Skin epidermis (tissue), 12 donors: ENCODE measurements around the gene MCFD2.

Experiments used
- H3K27ac ChIP-seq, 21 experiments: fragments of 200-600 bp; sonication (generic) in 11 of 21; one replicate each; pipeline ENCODE4 v1.5.0; 2020; ENCODE audit warnings: mild to moderate bottlenecking in 3 of 21, inconsistent platforms in 2 of 21, moderate library complexity in 2 of 21
- H3K4me3 ChIP-seq, 7 experiments: fragments of 200-600 bp; sonication (generic) in 2 of 7; one replicate each; pipeline ENCODE4 v1.5.0; 2020; ENCODE audit warnings: inconsistent platforms in 2 of 7, mild to moderate bottlenecking in 2 of 7, moderate library complexity in 1 of 7

Gene MCFD2

GRCh38 chr2:46942143-46942526, 26.5 kb upstream of the MCFD2 start:
- Histone ChIP-seq H3K27ac (peak overlapping the region; percentile 33 to 95 (median 86)), H3K4me3 (peak overlapping the region; percentile 75 to 95 (median 87))

GRCh38 chr2:46939626-46940359, 24.2 kb upstream of the MCFD2 start:
- H3K4me3 ChIP-seq = peak overlapping the region in 5 of 7 experiments; percentile 56 to 95 (median 84)
- peak overlapping the region in 20 of 21 experiments; percentile 86 to 97 (median 92) for H3K27ac ChIP-seq

GRCh38 chr2:46937471-46937901, 21.9 kb upstream of the MCFD2 start:
- Histone ChIP-seq H3K4me3 (no peak overlapping the region), H3K27ac (peak overlapping the region in 1 of 21 experiments; percentile 12)

DNA sequence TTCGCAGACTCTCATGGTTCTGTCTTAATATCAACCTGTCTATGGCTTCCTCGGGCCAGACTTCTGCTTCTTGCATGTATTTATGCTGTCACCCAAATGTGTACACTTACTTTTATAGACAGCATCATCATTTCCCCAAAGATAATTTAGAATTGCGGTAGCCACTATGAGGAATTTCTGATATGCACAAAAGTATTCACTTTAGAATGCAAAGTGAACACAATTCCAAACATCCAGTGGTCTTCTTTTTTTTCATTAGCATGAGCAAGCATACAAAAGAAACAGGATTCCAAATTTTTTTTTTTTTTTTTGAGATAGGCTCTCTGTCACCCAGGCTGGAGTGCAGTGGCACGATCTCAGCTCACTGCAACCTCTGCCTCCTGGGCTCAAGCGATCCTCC, 21.0 kb upstream of the MCFD2 start:
- no peak overlapping the region for H3K27ac ChIP-seq
- H3K4me3 ChIP-seq = no peak overlapping the region

GRCh38 chr2:46935071-46935470, 19.5 kb upstream of the MCFD2 start:
- Histone ChIP-seq H3K4me3 (no peak overlapping the region), H3K27ac (no peak overlapping the region)

DNA sequence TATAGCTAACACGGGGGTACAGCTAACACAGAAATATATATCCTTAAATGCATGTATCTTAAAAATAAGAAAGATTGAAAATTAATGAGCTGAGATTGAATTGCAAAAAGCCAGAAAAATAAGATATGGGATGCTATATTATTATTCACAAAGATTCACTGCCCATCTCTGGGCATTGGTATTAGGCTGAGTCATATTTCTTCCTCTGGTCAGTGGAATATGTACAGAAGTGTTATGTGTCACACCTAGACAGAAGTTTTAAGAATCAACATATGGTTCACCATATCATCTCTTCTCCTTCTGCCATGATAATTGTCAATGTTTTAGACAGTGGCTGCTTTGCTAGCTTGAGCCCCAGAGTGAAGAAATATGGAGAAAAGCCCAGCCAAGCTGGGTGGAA, 14.0 kb upstream of the MCFD2 start:
- Histone ChIP-seq H3K4me3 (no peak overlapping the region), H3K27ac (no peak overlapping the region)

DNA sequence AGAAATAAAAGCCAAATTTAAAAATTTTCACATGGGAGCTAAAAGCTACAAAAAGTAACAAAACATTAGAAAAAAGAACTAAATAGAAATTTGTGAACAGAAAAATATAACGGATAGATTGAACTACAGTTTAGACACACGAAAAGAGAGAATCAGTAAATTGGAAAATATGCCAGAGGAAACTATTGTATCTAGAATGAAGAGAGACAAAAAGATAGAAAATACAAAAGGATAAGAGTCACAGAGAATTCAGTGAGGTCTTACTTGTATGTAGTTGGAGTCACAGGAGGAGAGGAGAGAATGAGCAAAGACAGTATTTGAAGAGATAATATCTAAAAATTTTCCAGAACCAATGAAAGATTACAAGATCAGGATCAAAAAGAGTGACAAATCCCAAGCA, 11.3 kb upstream of the MCFD2 start:
- Histone ChIP-seq H3K27ac (no peak overlapping the region), H3K4me3 (no peak overlapping the region)

DNA sequence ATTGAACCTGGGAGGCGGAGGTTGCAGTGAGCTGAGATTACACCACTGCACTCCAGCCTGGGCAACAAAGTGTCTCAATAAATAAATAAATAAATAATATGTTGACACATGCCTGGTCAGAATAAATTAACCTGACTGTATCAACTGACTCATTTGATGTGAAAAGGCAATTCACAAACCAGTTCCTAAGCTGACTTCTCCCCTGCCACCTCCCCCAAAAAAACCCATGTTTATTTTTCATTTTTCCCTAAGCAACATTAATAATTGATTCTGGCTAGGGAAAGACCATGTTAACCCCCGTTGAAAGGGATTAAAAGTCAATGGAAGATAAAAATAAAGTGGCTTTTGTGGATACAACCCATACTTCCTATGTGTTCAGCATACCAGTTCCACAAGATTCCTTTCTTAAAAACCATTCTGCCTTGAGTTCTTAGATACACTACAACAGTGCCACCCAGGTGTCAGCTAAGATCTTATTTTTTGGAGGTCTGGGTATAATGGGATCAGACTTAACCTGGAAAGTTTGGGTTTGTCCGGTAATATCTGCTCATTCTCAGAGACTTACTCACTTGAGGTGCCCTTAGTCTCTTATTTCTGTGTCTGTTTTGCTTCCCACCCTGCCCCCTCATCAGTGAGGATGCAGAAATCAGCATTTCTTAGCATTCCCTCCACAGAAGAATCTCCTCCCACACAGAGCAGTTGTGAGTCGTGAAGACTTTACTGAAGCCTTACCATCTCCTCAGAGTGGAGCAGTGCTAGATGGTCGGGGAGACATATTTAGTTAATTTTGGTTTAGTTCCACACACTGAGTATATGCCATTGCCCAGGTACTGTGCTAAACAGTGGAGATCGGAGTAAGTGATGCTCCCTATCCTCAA, 10.1 kb upstream of the MCFD2 start:
- Histone ChIP-seq H3K4me3 (no peak overlapping the region), H3K27ac (peak overlapping the region in 9 of 21 experiments; percentile 2 to 62 (median 31))

- no peak overlapping the region for H3K4me3 ChIP-seq
- no peak overlapping the region for H3K27ac ChIP-seq
These were observed 9.0 kb upstream of the MCFD2 start for GRCh38 chr2:46924608-46925007.

DNA sequence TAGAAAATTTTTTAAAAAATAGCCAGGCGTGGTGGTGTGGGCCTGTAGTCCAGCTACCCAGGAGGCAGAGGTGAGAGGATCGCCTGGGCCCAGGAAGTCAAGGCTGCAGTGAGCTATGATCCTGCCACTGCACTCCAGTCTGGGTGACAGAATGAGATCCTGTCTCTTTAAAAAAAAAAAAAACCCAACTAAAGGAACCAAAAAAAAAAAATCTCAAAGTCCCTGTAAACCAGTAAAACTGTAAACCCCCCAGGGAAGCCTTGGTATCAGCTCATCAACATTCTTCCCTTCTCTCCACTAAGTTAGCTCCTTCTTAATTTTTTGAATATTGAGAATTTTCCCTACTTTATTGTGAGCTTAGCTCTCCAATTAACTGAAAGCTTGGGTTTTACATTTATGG, 8.4 kb upstream of the MCFD2 start:
- H3K27ac ChIP-seq = no peak overlapping the region

DNA sequence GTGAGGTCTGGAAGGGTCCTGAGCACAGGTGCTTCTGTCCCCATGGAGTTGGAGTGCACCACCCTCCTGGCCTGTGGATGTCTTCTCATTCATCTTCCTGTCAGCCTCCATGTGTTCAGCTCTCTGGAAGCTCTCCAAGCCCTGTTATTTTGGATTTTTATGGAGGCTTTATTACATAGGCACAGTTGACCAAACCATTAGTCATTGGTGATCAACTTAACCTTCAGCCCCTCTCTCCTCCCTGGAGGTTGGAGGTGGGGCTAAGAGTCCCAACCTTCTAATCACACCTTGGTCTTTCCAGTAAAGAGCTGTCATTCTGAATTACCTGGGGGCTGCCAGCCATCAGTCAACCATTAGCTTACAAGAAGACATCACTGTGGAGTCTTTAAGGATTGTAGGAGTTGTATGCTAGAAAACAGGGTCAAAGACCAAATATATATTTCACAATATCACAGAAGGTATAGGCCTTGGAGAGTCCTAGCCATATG, 7.5 kb upstream of the MCFD2 start:
- Histone ChIP-seq H3K27ac (no peak overlapping the region), H3K4me3 (no peak overlapping the region)

More for the DNA sequence above, 8.4 kb upstream of the MCFD2 start:
- H3K4me3 ChIP-seq = no peak overlapping the region

DNA sequence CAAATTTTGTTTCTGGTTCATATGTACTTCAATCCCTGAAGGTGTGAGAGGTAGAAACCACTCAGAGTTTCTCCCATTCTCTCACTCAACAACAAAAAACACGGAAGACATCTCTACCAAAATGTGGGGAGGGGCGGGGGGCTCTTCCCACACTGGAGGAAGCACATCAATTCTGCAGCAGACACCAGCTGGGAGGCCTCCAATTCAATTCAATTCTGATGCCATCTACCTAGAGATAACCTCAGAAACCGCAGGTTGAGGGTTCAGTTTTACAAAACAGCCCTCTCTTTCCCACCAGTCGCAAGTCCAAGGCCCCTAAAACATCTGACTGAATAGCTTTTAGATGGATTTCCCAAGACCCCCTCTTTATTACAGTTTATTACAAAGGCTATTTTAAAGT, 7.0 kb upstream of the MCFD2 start:
- H3K27ac ChIP-seq = no peak overlapping the region
- no peak overlapping the region for H3K4me3 ChIP-seq

GRCh38 chr2:46921676-46922448, 6.3 kb upstream of the MCFD2 start:
- H3K27ac ChIP-seq = no peak overlapping the region
- no peak overlapping the region for H3K4me3 ChIP-seq

DNA sequence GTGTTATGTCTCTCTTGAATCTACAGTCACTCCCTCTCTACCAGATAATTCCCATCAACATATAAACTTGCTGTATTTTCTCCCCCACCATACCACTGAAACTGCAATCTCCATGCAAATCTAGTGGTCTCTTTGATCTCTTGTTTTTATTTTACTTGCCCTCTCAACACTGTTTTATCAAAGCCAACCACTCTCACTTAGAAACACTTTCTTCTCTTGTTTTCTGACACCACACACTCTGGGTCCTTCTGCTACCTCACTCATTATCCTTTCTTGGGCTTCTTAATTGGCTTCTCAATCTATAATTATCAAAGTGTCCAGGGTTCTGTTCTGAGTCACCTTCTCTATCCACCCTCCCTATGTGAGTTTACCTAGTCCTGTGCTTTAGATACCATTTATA, 2.0 kb upstream of the MCFD2 start:
- H3K27ac ChIP-seq = no peak overlapping the region
- no peak overlapping the region for H3K4me3 ChIP-seq

GRCh38 chr2:46915811-46916630, 415 bp upstream of the MCFD2 start:
- peak overlapping the region; percentile 84 to 97 (median 94) for H3K4me3 ChIP-seq
- peak overlapping the region; percentile 80 to 98 (median 94) for H3K27ac ChIP-seq

- peak overlapping the region; percentile 84 to 97 (median 94) for H3K4me3 ChIP-seq
These were observed 902 bp downstream of the MCFD2 start for GRCh38 chr2:46914578-46915230.

GRCh38 chr2:46913471-46914381, 1.9 kb downstream of the MCFD2 start:
- Histone ChIP-seq H3K4me3 (peak overlapping the region in 3 of 7 experiments; percentile 91 to 97 (median 97)), H3K27ac (peak overlapping the region in 8 of 21 experiments; percentile 22 to 97 (median 90))

More at GRCh38 chr2:46914578-46915230, 902 bp downstream of the MCFD2 start:
- peak overlapping the region in 19 of 21 experiments; percentile 80 to 98 (median 94) for H3K27ac ChIP-seq
